PC-9 (cell line): Measurements from ENCODE around the gene PADI6. TPM values are rescaled to one million over a fixed set of nuclear protein-coding genes. Genes with fewer than 3 reads are reported as not detected.

Experiments
- BruUV-seq: library from RNA; stranded (reverse); fragments of 400-500 nt; replicated peaks from 2 replicates; lab custom pipeline; 2021; lab: Mats Ljungman, UMichigan
- CTCF ChIA-PET: fragments of 300-600 bp; sonication (Branson Sonifier 250); formaldehyde crosslinking; loops from one replicate; lab custom pipeline; 2022; ENCODE audit warnings: antibody characterized with exemption; lab: Charles Lee
- POLR2A ChIA-PET: fragments of 300-600 bp; sonication (Branson Sonifier 250); formaldehyde crosslinking; loops from one replicate; lab custom pipeline; 2022; ENCODE audit warnings: antibody characterized with exemption; ENCODE audit not compliant: unreplicated experiment; lab: Charles Lee
- DNase-seq, 2 experiments: peaks; one replicate each; pipeline versions ENCODE4 v3.0.0 to v3.0.0-alpha.2; 2015 to 2022; ENCODE audit warnings: mixed read lengths in 1 of 2
- H2AFZ ChIP-seq: fragments of 200-600 bp; sonication (generic); 2 replicates; pipeline ENCODE4 v1.8.1; 2017; ENCODE audit warnings: antibody characterized with exemption
- H3F3A ChIP-seq: fragments of 200-600 bp; sonication (generic); 2 replicates; pipeline ENCODE4 v1.8.1; 2017; ENCODE audit warnings: antibody characterized with exemption, mild to moderate bottlenecking, low read depth; ENCODE audit not compliant: insufficient read depth
- H3K27ac ChIP-seq: fragments of 200-600 bp; sonication (generic); 2 replicates; pipeline ENCODE4 v1.6.1; 2016; ENCODE audit warnings: mixed run types
- H3K27me3 ChIP-seq: fragments of 200-600 bp; sonication (generic); 2 replicates; pipeline ENCODE4 v1.6.1; 2016; ENCODE audit warnings: low read depth, mixed run types; ENCODE audit not compliant: insufficient read depth
- H3K36me3 ChIP-seq: fragments of 200-600 bp; sonication (generic); 2 replicates; pipeline ENCODE4 v1.6.1; 2016; ENCODE audit warnings: low read depth, mixed run types
- H3K4me1 ChIP-seq: fragments of 200-600 bp; sonication (generic); replicated peaks from 2 replicates; pipeline ENCODE4 v1.6.1; 2016; ENCODE audit warnings: mixed run types; ENCODE audit not compliant: insufficient read depth
- H3K4me2 ChIP-seq: fragments of 200-600 bp; sonication (generic); 2 replicates; pipeline ENCODE4 v1.6.1; 2017; ENCODE audit warnings: mixed run types
- H3K4me3 ChIP-seq: fragments of 200-600 bp; sonication (generic); 2 replicates; pipeline ENCODE4 v1.6.1; 2016; ENCODE audit warnings: mixed run types
- H3K79me2 ChIP-seq: fragments of 200-600 bp; sonication (generic); 2 replicates; pipeline ENCODE4 v1.6.1; 2017; ENCODE audit warnings: low read depth, mixed run types
- H3K9me2 ChIP-seq: fragments of 200-600 bp; sonication (generic); 2 replicates; pipeline ENCODE4 v1.8.1; 2017; ENCODE audit warnings: mild to moderate bottlenecking; ENCODE audit not compliant: insufficient read depth
- H3K9me3 ChIP-seq: fragments of 200-600 bp; sonication (generic); 2 replicates; pipeline ENCODE4 v1.8.1; 2016; ENCODE audit warnings: low read depth; ENCODE audit not compliant: insufficient read depth
- H4K20me1 ChIP-seq: fragments of 200-600 bp; sonication (generic); 2 replicates; pipeline ENCODE4 v1.8.1; 2017; ENCODE audit not compliant: insufficient read depth
- CTCF ChIP-seq: fragments of 200-600 bp; sonication (generic); conservative IDR thresholded peaks from 2 replicates; pipeline ENCODE4 v1.6.1; 2017; ENCODE audit warnings: mixed run types, antibody characterized with exemption, mild to moderate bottlenecking, moderate library complexity
- EZH2 ChIP-seq: fragments of 200-600 bp; sonication (generic); IDR thresholded peaks from 2 replicates; pipeline ENCODE4 v1.8.0; 2017; ENCODE audit warnings: antibody characterized with exemption, low read depth
- intact Hi-C: fragments of 100-400 bp; cut with micrococcal nuclease; formaldehyde crosslinking; loops from one replicate; pipeline ENCODE4 v1.10.0; 2022; ENCODE audit not compliant: unreplicated experiment
- total RNA-seq: library from RNA; stranded (reverse); gene quantifications from 2 replicates; pipeline ENCODE4 v1.2.3, GENCODE V29; 2021

The PADI6 gene
- total RNA-seq, 1 experiment from 2014 or later, result 0.20 TPM

- Histone ChIP-seq H4K20me1 (peaks cover 28% of the 10 kb centered on the region), H3F3A (peaks cover 32% of the 10 kb centered on the region), H3K27me3 (no peaks in the 10 kb centered on the region), H3K9me2 (no peaks in the 10 kb centered on the region), H3K4me2 (peak within 1 kb of the TSS; percentile 93), H3K4me1 (peaks cover 25% of the 10 kb centered on the region), H3K9me3 (no peaks in the 10 kb centered on the region), H3K79me2 (peaks cover 53% of the 10 kb centered on the region), H2AFZ (peak within 1 kb of the TSS; percentile 73; the same call in 1 of the 2 replicates), H3K27ac (peak within 1 kb of the TSS; percentile 100), H3K4me3 (peak within 1 kb of the TSS; percentile 96), H3K36me3 (peaks cover 7% of the 10 kb centered on the region; the same call in 1 of the 2 replicates)
- CTCF ChIA-PET, result interaction anchor here (0.6 to 1.1 kb wide), 7 partner anchors 36 to 391 kb away, joined by 3 to 14 read pairs (median 5); no protein-coding TSS in a partner anchor
- intact Hi-C loops, result loop anchor here (5.0 kb wide), 1 partner anchor 53 kb away; no protein-coding TSS in a partner anchor
- no peak for TF ChIP-seq CTCF
- TF ChIP-seq EZH2, result no peak
- DNase-seq, result peak; percentile 38 to 57
- POLR2A ChIA-PET, result no interaction called here
- BruUV-seq, result no TSS peak
Measured at GRCh38 chr1:17439250-17440073, 67.5 kb downstream of the PADI6 start, which contains the start of gene RCC2. TSS of gene RCC2 (minus strand) at chr1:17439677. CDS start at chr1:17438514, 1,163 bp downstream.

GRCh38 chr1:17440074-17440826, 68.3 kb downstream of the PADI6 start:
- peaks cover 32% of the 10 kb centered on the region for H3F3A ChIP-seq
- H3K4me1 ChIP-seq, result peaks cover 25% of the 10 kb centered on the region
- H3K27me3 ChIP-seq, result no peaks in the 10 kb centered on the region
- H3K79me2 ChIP-seq, result peaks cover 46% of the 10 kb centered on the region
- TSS peak; percentile 49 for BruUV-seq
- no peaks in the 10 kb centered on the region; the same call in 1 of the 2 replicates for H3K36me3 ChIP-seq
- H2AFZ ChIP-seq, result peak overlapping the region; percentile 73; the same call in 1 of the 2 replicates
- peak overlapping the region; percentile 100 for H3K27ac ChIP-seq
- peak overlapping the region; percentile 93 for H3K4me2 ChIP-seq
- H3K9me2 ChIP-seq, result no peaks in the 10 kb centered on the region
- intact Hi-C loops, result loop anchor here (5.0 kb wide), 1 partner anchor 52 kb away; no protein-coding TSS in a partner anchor
- DNase-seq, result peak in 1 of 2 experiments; percentile 5
- H3K9me3 ChIP-seq, result no peaks in the 10 kb centered on the region
- ChIA-PET CTCF (interaction anchor here (0.7 to 1.1 kb wide), 4 partner anchors 35 to 392 kb away, joined by 3 to 14 read pairs (median 4); no protein-coding TSS in a partner anchor), POLR2A (interaction anchor here (0.6 kb wide), 1 partner anchor 92 kb away, joined by 4 read pairs; no protein-coding TSS in a partner anchor)
- TF ChIP-seq EZH2 (no peak), CTCF (0 out of 2 replicates have a peak, but pooled peaks have one; percentile 21)
- peak overlapping the region; percentile 76 for H3K4me3 ChIP-seq
- peaks cover 20% of the 10 kb centered on the region for H4K20me1 ChIP-seq

- Histone ChIP-seq H3K36me3 (no peaks in the 10 kb centered on the region; the same call in 1 of the 2 replicates), H4K20me1 (peaks cover 15% of the 10 kb centered on the region), H3F3A (peaks cover 32% of the 10 kb centered on the region), H3K27ac (peak overlapping the region; percentile 100), H3K9me3 (no peaks in the 10 kb centered on the region), H3K4me2 (peak overlapping the region; percentile 93), H2AFZ (no peak overlapping the region), H3K27me3 (no peaks in the 10 kb centered on the region), H3K4me3 (peak overlapping the region; percentile 76), H3K4me1 (peaks cover 25% of the 10 kb centered on the region), H3K79me2 (peaks cover 40% of the 10 kb centered on the region), H3K9me2 (no peaks in the 10 kb centered on the region)
- POLR2A ChIA-PET, result interaction anchor here (0.6 kb wide), 1 partner anchor 93 kb away, joined by 4 read pairs; no protein-coding TSS in a partner anchor
- CTCF ChIA-PET, result interaction anchor here (0.7 kb wide), 1 partner anchor 142 kb away, joined by 4 read pairs; no protein-coding TSS in a partner anchor
- intact Hi-C loops, result loop anchor here (1.0 to 5.0 kb wide), 4 partner anchors 20 to 52 kb away; no protein-coding TSS in a partner anchor
- TF ChIP-seq CTCF (no peak), EZH2 (no peak)
- DNase-seq, result no peak
- TSS peak; percentile 34 for BruUV-seq
Measured at GRCh38 chr1:17440827-17441168, 68.8 kb downstream of the PADI6 start.
